KBM-7 (cell line): Measurements from ENCODE around the gene PCGF1.
A peak's percentile ranks its signal among the peaks of the same experiment; 100 is the strongest.
"Not testable (repeated sequence)": the region's sequence is repeated elsewhere in the genome, so short reads cannot be mapped to it uniquely, and the experiment has no call there.

Experiments used
- DNase-seq: peaks from one replicate; pipeline ENCODE4 v3.0.0-alpha.2; 2015
- in situ Hi-C: fragments of 300-500 bp; cut with MboI; formaldehyde crosslinking; loops from 2 replicates; pipeline ENCODE4 v1.14.3; 2020; ENCODE audit warnings: low sequenced_read_pairs, low pct_unique_long_range_greater_than_20kb, mixed read lengths

PCGF1 gene

DNA sequence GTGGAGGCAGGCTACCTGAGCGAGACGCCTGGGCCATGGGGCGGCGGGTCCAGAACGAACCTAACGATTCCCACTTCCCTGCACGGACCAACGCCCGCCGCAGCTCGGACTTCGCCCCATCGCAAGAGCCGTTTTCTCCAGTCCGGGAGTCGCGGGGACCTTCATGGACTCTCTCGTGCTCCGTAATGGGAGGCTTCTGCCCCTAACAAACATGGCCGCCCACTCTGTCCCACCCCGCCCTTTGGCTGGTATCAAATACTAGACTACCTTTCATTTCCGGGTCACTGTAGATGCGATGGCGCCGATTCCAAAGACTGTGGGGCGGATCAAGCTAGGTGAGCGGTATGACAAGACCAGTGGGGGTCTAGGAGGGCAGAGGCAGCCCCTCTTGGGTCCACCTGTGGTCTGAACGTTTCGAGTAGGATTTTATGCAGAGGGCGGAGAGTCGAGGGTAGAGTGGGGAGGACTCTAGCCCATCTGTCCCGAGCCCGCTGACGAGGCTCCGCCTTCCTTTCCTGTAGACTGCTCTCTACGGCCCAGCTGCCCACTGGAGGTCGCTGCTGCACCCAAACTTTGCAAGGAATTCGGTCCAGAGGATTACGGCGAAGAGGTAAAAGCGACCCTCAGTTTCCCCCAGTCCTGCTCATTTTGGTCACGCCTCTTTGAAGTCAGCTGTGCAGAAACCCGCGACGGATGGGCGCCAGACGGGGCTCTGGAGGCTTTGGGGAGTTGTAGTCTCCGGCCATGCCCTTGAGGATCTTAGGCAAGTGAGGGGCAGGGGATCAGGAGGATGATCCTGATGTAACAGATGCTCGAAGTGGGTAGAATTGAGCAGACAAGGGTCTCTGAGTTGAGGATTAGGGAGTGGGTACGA is 24.5 kb downstream of the PCGF1 start, which contains the start of the genes CCDC142 and TTC31:
TSS of gene CCDC142 (minus strand) at position 198 of the 874 bp plus-strand sequence. CDS start at position 37, 161 bp downstream.
TSS of gene TTC31 (plus strand) at position 281 of the 874 bp plus-strand sequence. CDS start at position 296, 15 bp downstream.
- peak; percentile 96 for DNase-seq
- in situ Hi-C loops = loop anchor here (10.0 kb wide), 1 partner anchor 112 kb away; no protein-coding TSS in a partner anchor

DNA sequence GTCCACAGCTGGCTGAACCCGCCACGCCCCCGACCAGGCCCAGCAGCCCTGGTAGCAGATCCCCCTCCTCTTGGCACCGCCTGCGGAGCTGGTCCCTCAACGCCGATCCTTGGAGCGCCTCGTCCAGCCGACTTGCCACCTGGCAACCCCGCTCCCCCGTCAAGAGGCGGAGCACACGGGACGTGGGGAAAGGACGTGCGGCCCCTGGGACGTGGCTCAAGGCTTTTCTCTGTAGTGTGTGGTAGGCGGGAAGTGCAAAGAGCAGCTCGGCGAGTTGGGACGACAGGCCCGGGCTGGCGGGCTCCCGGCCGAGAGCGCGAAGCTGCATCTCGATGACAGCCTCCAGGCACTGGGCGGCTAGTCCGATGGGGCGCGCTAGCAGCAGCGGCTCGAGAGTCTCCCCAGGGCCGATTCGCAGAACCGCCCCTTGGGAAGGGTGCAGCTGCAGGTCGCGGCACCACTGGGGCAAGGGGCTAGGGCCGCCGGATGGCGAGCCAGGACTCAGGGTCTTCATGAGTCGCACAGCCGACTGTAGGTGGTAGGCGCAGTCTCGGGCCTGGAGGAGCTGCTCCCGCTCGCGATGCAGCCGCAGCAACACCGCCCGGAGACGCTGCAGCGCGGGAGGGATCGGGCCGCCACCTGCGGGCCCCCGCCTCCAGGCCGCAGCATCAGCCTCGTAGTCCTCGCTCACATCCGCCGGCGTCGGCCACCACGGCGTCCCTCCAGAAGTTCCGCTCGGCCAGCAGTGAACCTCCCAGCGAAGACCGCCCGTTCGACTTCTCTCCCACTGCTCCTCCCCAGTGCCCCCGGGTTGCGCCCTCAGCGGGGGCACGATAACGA is 25.3 kb downstream of the PCGF1 start:
- in situ Hi-C loops = loop anchor here (10.0 kb wide), 1 partner anchor 113 kb away; no protein-coding TSS in a partner anchor
- DNase-seq = no peak

DNA sequence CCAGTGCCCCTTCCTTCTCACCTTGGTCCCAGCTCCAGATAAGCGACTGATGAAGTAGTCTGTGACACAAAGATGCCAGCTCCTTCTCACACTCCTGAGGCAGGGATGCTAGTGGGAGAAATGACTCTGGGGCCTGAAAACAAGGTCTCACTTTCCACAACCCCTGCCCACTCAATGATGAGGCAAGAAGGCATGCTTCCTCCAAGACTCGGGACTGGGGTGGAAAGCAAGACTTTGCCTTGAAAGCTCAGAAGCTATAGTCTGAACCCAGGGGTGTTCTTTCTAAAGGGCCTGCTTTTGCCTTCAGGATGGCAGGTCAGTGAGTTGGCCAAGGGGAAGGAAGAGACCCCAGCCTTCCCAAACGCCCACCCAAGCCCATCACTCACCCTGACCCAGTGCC is 26.1 kb downstream of the PCGF1 start:
- DNase-seq = no peak
- in situ Hi-C loops = loop anchor here (10.0 kb wide), 1 partner anchor 113 kb away; no protein-coding TSS in a partner anchor

DNA sequence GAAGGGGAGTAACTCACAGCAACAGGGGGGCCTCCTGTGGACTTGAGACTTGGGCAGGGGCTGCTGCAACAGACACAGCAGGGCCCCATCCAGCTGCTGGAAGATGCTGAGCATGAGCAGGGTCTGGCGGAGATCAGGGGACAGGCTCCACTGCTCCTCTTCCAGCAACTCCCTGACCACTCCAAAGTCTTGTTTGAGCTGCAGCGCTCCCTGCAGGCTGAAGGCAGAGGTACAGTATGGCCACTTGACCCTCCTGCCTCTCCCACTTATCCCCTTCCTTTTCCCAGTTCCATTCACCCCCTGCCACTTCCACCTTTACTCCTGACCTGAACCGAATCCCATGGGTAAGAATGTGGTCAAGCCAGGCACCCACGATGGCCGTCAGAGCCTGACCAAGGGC is 32.6 kb downstream of the PCGF1 start:
- in situ Hi-C loops = no loop called here
- DNase-seq = no peak

DNA sequence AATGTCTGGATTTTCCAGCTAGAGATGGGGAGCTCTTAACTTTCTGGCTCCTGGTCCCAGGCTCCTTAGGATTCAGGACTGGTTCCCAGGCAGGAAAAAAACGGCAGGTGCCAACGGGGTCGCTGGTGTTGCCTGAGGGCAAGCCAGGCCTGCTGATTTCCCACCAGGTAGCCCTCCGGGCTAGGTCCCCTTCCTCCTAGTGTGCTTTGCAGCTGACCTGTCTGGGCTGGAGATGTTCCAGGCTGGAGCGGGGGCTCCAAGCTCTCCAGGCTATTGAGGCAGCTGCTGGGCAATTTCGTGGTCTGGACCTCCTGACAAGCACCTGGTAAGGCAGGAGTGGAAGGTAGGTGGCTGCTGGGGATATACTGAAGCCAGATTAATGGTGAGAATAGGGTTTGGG is 33.0 kb downstream of the PCGF1 start:
- no peak for DNase-seq
- in situ Hi-C loops = no loop called here

DNA sequence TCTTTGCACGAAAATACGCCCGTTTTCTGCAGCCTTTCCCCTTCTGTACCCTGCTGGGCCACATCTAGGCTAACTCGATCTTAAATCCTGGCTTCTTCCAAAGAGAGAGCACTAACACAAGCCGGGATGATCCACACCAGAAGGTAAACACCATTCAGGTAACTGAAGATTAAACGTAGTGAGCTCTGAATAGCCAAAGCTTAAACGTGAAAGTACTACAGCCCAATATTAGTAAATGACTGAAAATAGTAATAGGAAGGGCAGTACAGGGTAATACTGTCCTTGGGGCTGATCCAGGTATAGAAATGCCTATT is 34.6 kb downstream of the PCGF1 start:
- in situ Hi-C loops = no loop called here
- DNase-seq = no peak

DNA sequence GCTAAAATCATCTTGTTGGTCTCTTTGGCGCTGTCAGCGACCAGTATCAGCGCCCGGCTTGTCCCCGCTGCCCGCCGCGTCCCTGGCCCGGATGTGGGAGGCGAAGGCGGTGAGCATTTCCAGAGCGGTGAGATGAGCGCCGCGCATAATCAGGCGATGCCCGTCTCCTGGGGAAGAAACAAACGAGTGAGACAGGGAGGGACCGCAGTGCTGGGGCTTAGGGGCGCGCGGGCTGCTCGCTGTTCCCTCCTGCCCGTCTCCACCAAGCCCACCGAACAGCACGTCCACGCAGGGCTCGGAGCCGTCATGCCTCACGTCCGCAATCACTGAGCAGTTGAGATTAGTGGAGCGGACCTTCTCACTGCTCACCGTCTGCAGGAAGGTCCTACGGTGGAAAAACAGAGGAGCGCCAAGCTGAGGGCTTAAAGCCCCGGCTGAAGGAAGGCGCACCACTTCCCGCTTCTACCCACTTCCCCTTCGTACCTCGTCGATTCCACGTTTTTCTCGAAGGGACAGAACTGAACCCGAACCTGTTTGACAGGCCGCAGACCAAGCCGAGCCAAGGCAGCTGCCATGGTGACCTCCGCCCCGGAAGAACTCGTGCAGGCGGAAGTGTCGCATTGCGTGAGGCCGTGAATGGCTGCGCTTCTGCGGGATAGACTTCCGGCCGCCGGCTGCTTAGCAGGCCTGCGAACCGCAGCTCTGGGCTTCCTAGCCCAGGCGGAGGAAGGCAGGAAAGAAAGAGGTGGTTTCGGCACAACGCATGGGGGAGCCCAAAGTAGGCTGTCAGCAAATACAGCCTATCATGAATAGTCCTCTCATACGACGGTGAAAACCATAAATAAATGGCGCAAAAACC is 35.2 kb downstream of the PCGF1 start, which contains the start of gene MRPL53:
TSS of gene MRPL53 (minus strand) at position 595 of the 859 bp plus-strand sequence. CDS start at position 575, 20 bp downstream.
- in situ Hi-C loops = no loop called here
- DNase-seq = peak; percentile 95

DNA sequence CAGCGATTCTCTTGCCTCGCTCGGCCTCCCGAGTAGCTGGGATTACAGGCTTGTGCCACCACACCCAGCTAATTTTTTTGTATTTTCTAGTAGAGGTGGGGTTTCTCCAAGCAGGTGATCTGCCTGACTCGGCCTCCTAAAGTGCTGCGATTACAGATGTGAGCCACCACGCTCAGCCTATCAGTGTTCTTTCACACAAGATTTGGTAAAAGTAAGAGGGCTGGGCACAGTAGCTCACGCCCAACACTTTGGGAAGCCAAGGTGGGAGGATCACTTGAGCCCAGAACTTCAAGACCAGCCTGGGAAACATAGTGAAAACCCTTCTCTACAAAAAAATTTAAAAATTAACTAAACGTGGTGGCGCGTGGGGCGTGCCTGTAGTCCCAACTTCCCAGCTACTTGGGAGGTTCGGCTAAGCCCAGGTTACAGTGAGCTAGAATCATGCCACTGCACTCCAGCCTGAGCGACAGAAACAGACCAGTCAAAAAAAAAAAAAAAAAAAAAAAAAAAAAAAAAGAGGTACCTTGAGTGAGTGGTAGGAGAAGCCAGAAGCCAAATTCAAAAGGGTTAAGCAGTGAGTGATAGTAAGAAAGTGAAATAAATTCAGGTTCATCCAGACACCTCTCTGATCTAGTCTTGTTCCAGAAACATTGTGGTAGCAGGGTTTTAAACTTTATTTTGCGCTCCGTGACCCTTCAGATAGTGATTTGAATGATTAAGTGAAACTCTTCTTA is 36.0 kb downstream of the PCGF1 start:
- no peak for DNase-seq
- in situ Hi-C loops = no loop called here

DNA sequence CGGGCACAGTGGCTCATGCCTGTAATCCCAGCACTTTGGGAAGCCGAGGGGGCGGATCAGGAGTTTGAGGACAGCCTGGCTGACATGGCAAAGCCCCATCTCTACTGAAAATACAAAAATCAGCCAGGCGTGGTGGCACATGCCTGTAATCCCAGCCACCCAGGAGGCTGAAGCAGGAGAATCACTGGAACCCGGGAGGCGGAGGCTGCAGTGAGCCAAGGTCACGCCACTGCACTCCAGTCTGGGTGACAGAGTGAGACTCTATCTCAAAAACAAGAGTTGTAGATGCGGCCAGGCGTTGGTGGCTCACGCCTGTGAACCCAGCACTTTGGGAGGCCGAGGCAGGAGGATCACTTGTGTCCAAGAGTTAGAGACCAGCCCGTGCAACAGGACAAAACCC is 36.8 kb downstream of the PCGF1 start:
- in situ Hi-C loops, DNase-seq: not testable (repeated sequence)

DNA sequence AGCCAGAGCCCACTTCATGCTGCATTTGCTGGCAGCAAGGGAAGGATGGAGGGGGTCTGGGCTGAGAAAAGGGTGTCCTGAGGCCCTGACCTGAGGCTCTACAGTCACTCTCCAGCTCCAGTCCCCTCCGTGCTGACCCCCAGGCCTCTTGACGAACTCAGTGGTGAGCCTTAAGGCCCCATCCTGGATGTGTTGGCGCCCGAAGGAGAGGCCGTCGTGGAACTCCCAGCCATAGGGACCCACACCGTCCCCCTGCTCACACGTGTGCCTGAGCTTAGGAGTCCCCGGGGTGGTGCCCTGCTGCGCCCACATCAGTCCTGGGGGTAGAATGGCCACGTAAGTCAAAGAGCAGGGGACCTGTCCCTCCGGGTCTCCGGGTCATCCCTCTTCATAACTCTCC is 43.1 kb downstream of the PCGF1 start:
- in situ Hi-C loops = no loop called here
- no peak for DNase-seq

DNA sequence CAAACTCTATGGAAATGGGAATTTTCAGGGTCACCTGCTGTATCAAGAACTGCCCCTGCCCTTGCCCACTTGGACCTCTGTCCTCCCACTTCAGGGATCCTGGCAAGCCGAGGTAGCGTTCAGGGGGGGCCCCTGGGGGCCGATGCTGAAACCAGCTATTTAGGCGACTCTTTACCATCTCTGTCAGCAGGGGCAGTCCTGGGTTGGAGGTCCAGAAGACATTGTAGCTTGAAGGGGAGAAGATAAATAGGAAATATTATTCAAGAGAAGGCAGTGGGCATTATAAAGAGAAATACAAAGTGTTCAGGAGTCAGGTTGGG is 44.7 kb downstream of the PCGF1 start:
- no peak for DNase-seq
- in situ Hi-C loops = no loop called here

DNA sequence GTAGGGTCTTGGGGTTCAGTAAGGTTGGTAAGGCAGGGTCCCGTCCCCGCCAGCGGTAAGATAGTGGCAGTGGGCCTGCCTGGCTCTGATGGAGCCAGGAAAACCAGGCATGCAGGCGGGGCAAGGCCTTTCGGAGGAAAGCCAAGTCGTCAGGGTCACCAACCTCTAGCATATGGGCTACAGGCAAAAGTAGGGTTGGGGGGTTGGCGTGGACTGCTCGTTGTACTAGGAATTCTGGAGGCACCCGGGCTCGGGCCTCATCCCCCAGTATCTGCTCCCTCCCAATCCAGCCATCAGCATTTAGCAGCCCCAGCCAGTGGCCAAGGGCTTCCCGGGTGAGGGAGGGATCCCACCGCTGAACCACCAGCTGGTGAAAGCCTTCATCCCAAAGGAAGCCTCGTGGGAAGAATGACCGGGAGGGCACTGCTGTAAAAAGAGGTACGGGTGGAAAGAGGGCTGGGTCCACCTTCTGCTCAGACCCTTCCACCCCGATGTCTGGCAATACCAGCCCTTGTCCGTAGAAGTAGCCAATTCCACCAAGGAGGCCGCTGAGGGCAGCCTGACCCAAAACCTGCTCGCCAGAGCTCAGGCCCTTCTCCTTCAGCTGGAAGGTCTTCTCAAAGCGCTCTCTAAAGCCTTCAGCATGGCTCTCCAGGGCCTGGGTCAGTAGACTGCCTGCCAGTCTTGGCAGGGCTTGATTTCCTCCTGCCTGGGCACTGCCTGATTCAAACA is 45.3 kb downstream of the PCGF1 start:
- no peak for DNase-seq
- in situ Hi-C loops = no loop called here

DNA sequence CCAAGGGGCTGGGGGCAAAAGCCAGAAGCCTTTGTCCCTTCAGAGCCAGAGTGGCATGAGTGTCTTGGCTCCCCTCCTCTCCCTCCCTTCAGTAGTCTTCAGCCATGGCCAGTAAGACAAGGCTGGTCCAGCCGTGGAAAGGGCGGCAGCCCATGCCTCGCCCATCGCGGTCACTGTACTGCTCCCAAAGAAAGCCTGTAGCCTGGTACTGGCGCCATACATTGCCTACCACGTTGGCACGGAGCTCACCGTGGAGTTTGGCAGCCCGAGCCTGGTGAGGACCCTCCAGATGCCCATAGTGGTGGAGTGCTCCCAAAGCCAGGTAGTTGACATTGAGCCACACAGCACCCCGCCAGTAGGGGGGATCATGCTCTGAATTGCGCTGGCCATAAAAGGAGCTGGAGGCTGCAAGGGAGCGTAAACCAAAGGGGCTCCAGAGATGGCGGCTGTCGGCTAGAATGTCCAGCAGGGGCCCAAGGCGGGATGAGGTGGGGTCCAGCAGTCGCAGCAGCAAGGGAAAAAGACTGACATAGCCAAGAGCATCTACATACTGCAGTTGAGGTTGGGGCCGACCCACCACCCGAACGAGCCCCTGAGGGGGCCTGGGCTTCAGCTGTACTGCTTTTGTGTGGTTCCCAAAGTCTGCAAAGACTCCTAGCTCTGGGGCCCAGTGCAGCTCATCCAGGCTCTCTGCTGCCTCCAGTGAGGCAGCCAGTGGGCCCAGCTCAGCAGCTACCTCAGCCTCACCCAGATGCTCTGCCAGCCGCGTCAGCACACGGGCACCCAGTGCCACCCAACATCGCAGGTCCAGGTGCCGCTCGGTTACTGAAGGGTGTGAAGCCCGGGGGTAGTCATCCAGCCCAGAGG is 46.1 kb downstream of the PCGF1 start:
- in situ Hi-C loops = no loop called here

DNA sequence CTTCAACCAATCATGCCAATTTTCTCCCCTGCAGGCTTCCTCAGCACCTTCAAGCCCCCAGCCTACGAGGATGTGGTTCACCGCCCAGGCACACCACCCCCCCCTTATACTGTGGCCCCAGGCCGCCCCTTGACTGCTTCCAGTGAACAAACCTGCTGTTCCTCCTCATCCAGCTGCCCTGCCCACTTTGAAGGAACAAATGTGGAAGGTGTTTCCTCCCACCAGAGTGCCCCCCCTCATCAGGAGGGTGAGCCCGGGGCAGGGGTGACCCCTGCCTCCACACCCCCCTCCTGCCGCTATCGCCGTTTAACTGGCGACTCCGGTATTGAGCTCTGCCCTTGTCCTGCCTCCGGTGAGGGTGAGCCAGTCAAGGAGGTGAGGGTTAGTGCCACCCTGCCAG is 47.3 kb downstream of the PCGF1 start:
- in situ Hi-C loops, DNase-seq: not testable (repeated sequence)

More for the DNA sequence above, 46.1 kb downstream of the PCGF1 start:
- DNase-seq = no peak

DNA sequence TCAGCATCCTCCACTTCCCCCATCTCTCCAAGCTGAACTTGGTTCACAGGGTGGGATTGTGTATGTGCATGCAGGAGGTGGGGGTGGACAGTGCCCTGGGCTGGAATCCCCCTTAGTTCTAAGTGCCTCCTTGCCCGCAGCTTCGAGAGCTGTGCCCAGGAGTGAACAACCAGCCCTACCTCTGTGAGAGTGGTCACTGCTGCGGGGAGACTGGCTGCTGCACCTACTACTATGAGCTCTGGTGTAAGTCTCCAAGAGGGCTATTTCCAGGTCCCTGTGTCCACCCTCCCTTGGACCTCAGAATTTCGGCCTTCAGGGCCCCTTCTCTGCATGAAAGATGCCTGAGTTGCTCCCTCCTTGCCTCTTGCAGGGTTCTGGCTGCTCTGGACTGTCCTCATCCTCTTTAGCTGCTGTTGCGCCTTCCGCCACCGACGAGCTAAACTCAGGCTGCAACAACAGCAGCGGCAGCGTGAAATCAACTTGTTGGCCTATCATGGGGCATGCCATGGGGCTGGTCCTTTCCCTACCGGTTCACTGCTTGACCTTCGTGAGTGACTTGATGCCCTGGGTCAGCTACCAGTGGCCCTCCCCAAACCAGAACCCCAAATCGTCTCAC is 47.9 kb downstream of the PCGF1 start:
- in situ Hi-C loops, DNase-seq: not testable (repeated sequence)

DNA sequence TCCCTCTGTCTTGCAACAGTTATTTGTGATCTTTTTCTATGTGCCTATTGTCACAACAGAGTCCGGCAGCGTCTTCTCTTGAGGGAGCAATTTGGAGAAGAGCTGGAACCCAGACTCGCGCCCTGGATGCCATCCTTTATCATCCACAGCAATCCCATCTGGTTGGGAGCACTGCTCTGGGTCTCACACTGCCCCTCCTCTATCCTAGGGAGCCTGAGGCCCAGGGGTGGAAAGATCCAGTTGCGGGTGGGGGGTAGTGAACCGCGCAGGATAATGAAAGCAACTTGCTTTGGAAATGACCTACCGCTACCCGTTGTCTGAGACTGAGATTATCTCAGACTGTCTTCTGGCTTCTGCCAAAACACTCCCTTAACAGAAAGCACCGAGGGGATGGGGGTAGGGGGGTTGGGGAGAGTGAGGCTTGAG is 48.5 kb downstream of the PCGF1 start:
- DNase-seq = no peak
- in situ Hi-C loops = no loop called here
